H1 (cell line): Measurements from ENCODE around the gene MYH7B. TPM values are rescaled to one million over a fixed set of nuclear protein-coding genes. Genes with fewer than 3 reads are reported as not detected.

Source experiments
- CTCF ChIA-PET: fragments of 300-600 bp; sonication (Branson Sonifier 250); formaldehyde crosslinking; loops from one replicate; lab custom pipeline; 2021; ENCODE audit not compliant: partially characterized antibody; lab: Charles Lee
- POLR2A ChIA-PET: fragments of 300-600 bp; sonication (Branson Sonifier 250); formaldehyde crosslinking; loops from one replicate; lab custom pipeline; 2021; ENCODE audit warnings: inconsistent platforms; ENCODE audit not compliant: partially characterized antibody; lab: Charles Lee
- DNase-seq, 2 experiments: peaks; one replicate each; pipeline versions ENCODE4 v3.0.0 to v3.0.0-alpha.2; 2010 to 2022; ENCODE audit warnings: low spot score in 2 of 2, low read depth in 1 of 2, mixed read lengths in 1 of 2
- FAIRE-seq: peaks from 2 replicates; lab custom pipeline; 2011; peaks lifted over from hg19 to GRCh38; lab: Jason Lieb, UNC
- H2AFZ ChIP-seq: 2 replicates; pipeline ENCODE4 v1.8.1; 2012; ENCODE audit warnings: low read length, inconsistent platforms
- H2AK5ac ChIP-seq: 2 replicates; pipeline ENCODE4 v1.6.1; 2013; ENCODE audit warnings: low read depth, low read length
- H2BK120ac ChIP-seq: replicated peaks from 2 replicates; pipeline ENCODE3; 2013; ENCODE audit warnings: low read depth, low read length, inconsistent platforms
- H2BK12ac ChIP-seq: 2 replicates; pipeline ENCODE4 v1.6.1; 2013; ENCODE audit warnings: low read depth, low read length
- H2BK15ac ChIP-seq: 2 replicates; pipeline ENCODE4 v1.6.1; 2013; ENCODE audit warnings: low read length
- H2BK20ac ChIP-seq: 2 replicates; pipeline ENCODE4 v1.6.1; 2013; ENCODE audit warnings: low read length
- H2BK5ac ChIP-seq: 2 replicates; pipeline ENCODE4 v1.6.1; 2013; ENCODE audit warnings: low read depth, low read length
- H3K14ac ChIP-seq: 2 replicates; pipeline ENCODE4 v1.6.1; 2013; ENCODE audit warnings: inconsistent platforms; ENCODE audit not compliant: insufficient read length
- H3K18ac ChIP-seq: 2 replicates; pipeline ENCODE4 v1.6.1; 2013; ENCODE audit warnings: low read length; ENCODE audit errors: extremely low read depth
- H3K23ac ChIP-seq: 2 replicates; pipeline ENCODE4 v1.6.1; 2013; ENCODE audit warnings: inconsistent platforms; ENCODE audit not compliant: insufficient read length
- H3K23me2 ChIP-seq: 2 replicates; pipeline ENCODE4 v1.6.1; 2013; ENCODE audit warnings: low read depth, low read length
- H3K27ac ChIP-seq: 2 replicates; pipeline ENCODE4 v1.6.1; 2011; ENCODE audit warnings: low read depth, low read length, inconsistent platforms
- H3K27me3 ChIP-seq, 4 experiments: replicated peaks in 1 of 4; 1 replicate in 1 of 4; 2 replicates in 3 of 4; pipeline versions ENCODE4 v1.6.1 to v1.8.1; 2011 to 2013; ENCODE audit warnings: low read length in 3 of 4, mild to moderate bottlenecking in 3 of 4, inconsistent platforms in 2 of 4, mixed read lengths in 2 of 4, moderate library complexity in 1 of 4; ENCODE audit not compliant: control insufficient read depth in 3 of 4, insufficient read depth in 3 of 4; ENCODE audit errors: extremely low read depth in 1 of 4
- H3K36me3 ChIP-seq, 4 experiments: 2 replicates each; pipeline versions ENCODE4 v1.6.1 to v1.8.1; 2011 to 2013; ENCODE audit warnings: mild to moderate bottlenecking in 4 of 4, low read length in 3 of 4, moderate library complexity in 2 of 4, control low read depth in 1 of 4, inconsistent platforms in 1 of 4; ENCODE audit not compliant: insufficient read depth in 4 of 4, control insufficient read depth in 2 of 4
- H3K4ac ChIP-seq: replicated peaks from 2 replicates; pipeline ENCODE3; 2013; ENCODE audit warnings: low read length, low read depth, mixed read lengths, inconsistent platforms; ENCODE audit not compliant: insufficient read length
- H3K4me1 ChIP-seq, 4 experiments: replicated peaks in 1 of 4; 1 replicate in 1 of 4; 2 replicates in 3 of 4; pipeline versions ENCODE4 v1.6.1 to v1.8.1; 2011 to 2013; ENCODE audit warnings: low read length in 3 of 4, inconsistent platforms in 2 of 4, mixed read lengths in 1 of 4; ENCODE audit not compliant: insufficient read depth in 4 of 4, control insufficient read depth in 3 of 4
- H3K4me2 ChIP-seq, 2 experiments: 2 replicates each; pipeline versions ENCODE4 v1.6.1 to v1.8.1; 2011 to 2013; ENCODE audit warnings: low read depth in 2 of 2, low read length in 2 of 2, control low read depth in 1 of 2, inconsistent platforms in 1 of 2, mild to moderate bottlenecking in 1 of 2; ENCODE audit not compliant: insufficient read depth in 1 of 2
- H3K4me3 ChIP-seq, 4 experiments: fragments of 200-600, 300-600 bp in 1 of 4; sonication (generic), shearing (Covaris generic), sonication (Bioruptor Twin) in 1 of 4; 2 replicates each; pipeline versions ENCODE4 v1.5.1 to v1.8.1; 2011 to 2016; ENCODE audit warnings: low read length in 4 of 4, low read depth in 3 of 4, control low read depth in 2 of 4, inconsistent platforms in 2 of 4, mild to moderate bottlenecking in 2 of 4, mixed read lengths in 1 of 4, moderate library complexity in 1 of 4; ENCODE audit not compliant: insufficient read depth in 2 of 4; ENCODE audit errors: extremely low read depth in 1 of 4
- H3K56ac ChIP-seq: replicated peaks from 2 replicates; pipeline ENCODE3; 2013; ENCODE audit warnings: low read depth, mild to moderate bottlenecking, mixed read lengths, low read length, inconsistent platforms; ENCODE audit not compliant: insufficient read length
- H3K79me1 ChIP-seq: 2 replicates; pipeline ENCODE4 v1.6.1; 2013; ENCODE audit warnings: low read depth, low read length, control low read depth
- H3K79me2 ChIP-seq, 2 experiments: 2 replicates each; pipeline versions ENCODE4 v1.6.1 to v1.8.1; 2012 to 2013; ENCODE audit warnings: low read length in 2 of 2, mild to moderate bottlenecking in 2 of 2, inconsistent platforms in 1 of 2; ENCODE audit not compliant: insufficient read depth in 2 of 2, control insufficient read depth in 1 of 2
- H3K9ac ChIP-seq, 4 experiments: replicated peaks in 1 of 4; 1 replicate in 1 of 4; 2 replicates in 3 of 4; pipeline versions ENCODE4 v1.6.1 to v1.8.1; 2011 to 2013; ENCODE audit warnings: low read depth in 3 of 4, low read length in 3 of 4, control low read depth in 2 of 4, mild to moderate bottlenecking in 2 of 4, moderate library complexity in 2 of 4, inconsistent platforms in 1 of 4; ENCODE audit errors: extremely low read depth in 1 of 4
- H3K9me3 ChIP-seq, 2 experiments: 2 replicates each; pipeline versions ENCODE4 v1.6.1 to v1.8.1; 2012 to 2013; ENCODE audit warnings: mild to moderate bottlenecking in 2 of 2, moderate library complexity in 2 of 2, control low read depth in 1 of 2, inconsistent platforms in 1 of 2, low read depth in 1 of 2, low read length in 1 of 2, mixed read lengths in 1 of 2; ENCODE audit not compliant: insufficient read depth in 2 of 2
- H4K20me1 ChIP-seq, 2 experiments: replicated peaks in 1 of 2; 2 replicates each; pipeline versions ENCODE3 to v1.8.1; 2011 to 2013; ENCODE audit warnings: inconsistent platforms in 2 of 2, low read length in 2 of 2, mild to moderate bottlenecking in 1 of 2; ENCODE audit not compliant: insufficient read depth in 2 of 2, control insufficient read depth in 1 of 2
- H4K5ac ChIP-seq: 2 replicates; pipeline ENCODE4 v1.6.1; 2013; ENCODE audit warnings: low read length, low read depth, mixed read lengths, inconsistent platforms; ENCODE audit not compliant: insufficient read length
- H4K8ac ChIP-seq: 2 replicates; pipeline ENCODE4 v1.8.0; 2013; ENCODE audit warnings: mild to moderate bottlenecking, moderate library complexity, low read length, inconsistent platforms; ENCODE audit not compliant: insufficient read depth; ENCODE audit errors: extremely low read depth
- H4K91ac ChIP-seq: replicated peaks from 2 replicates; pipeline ENCODE3; 2013; ENCODE audit warnings: low read length, mixed read lengths, inconsistent platforms; ENCODE audit not compliant: insufficient read length
- BCL11A ChIP-seq, 2 experiments: IDR thresholded peaks; one replicate each; pipeline ENCODE4 v1.6.1; 2011; ENCODE audit warnings: low read depth in 2 of 2, low read length in 2 of 2, mild to moderate bottlenecking in 2 of 2
- EGR1 ChIP-seq: IDR thresholded peaks from 2 replicates; pipeline ENCODE4 v1.6.1; 2011; ENCODE audit warnings: low read depth, low read length, borderline replicate concordance
- JUN ChIP-seq: IDR thresholded peaks from 2 replicates; pipeline ENCODE4 v1.6.1; 2011; ENCODE audit warnings: low read depth, mild to moderate bottlenecking, improper control_type of control experiment, low read length
- KDM4A ChIP-seq: IDR thresholded peaks from one replicate; pipeline ENCODE4 v1.7.1; 2012; ENCODE audit warnings: low read depth, mild to moderate bottlenecking, moderate library complexity, low read length, inconsistent platforms; ENCODE audit not compliant: severe bottlenecking
- KDM5A ChIP-seq: fragments of 200-600 bp; IDR thresholded peaks from 2 replicates; pipeline ENCODE4 v1.7.1; 2012; ENCODE audit warnings: mild to moderate bottlenecking, low read length, inconsistent platforms, mixed read lengths
- MAX ChIP-seq: IDR thresholded peaks from 2 replicates; pipeline ENCODE4 v1.6.1; 2012; ENCODE audit warnings: inconsistent platforms
- NANOG ChIP-seq: IDR thresholded peaks from 2 replicates; pipeline ENCODE4 v1.6.1; 2011; ENCODE audit warnings: low read length, low read depth, mild to moderate bottlenecking, inconsistent platforms; ENCODE audit not compliant: insufficient read depth, poor library complexity, severe bottlenecking
- POLR2A ChIP-seq, 2 experiments: IDR thresholded peaks; 1 replicate in 1 of 2; 2 replicates in 1 of 2; pipeline ENCODE4 v1.6.1; 2011; ENCODE audit warnings: low read depth in 2 of 2, low read length in 2 of 2, mild to moderate bottlenecking in 2 of 2; ENCODE audit errors: control extremely low read depth in 1 of 2
- SAP30 ChIP-seq: fragments of 300-600 bp; sonication (generic); IDR thresholded peaks from 2 replicates; pipeline ENCODE4 v1.7.1; 2012; ENCODE audit warnings: low read length, moderate library complexity, mild to moderate bottlenecking, inconsistent platforms; ENCODE audit not compliant: insufficient read depth, insufficient replicate concordance
- SIX5 ChIP-seq: IDR thresholded peaks from 2 replicates; pipeline ENCODE4 v1.6.1; 2011; ENCODE audit warnings: mild to moderate bottlenecking, low read depth, low read length
- SRF ChIP-seq: IDR thresholded peaks from 2 replicates; pipeline ENCODE4 v1.6.1; 2011; ENCODE audit warnings: mild to moderate bottlenecking, low read depth, low read length, moderate library complexity
- SUZ12 ChIP-seq: fragments of 200-600 bp; sonication (generic); IDR thresholded peaks from 2 replicates; pipeline ENCODE4 v1.6.1; 2012; ENCODE audit warnings: mild to moderate bottlenecking, inconsistent platforms, low read length, moderate library complexity, mixed read lengths
- TEAD4 ChIP-seq: IDR thresholded peaks from 2 replicates; pipeline ENCODE4 v1.6.1; 2012; ENCODE audit warnings: low read depth, low read length, inconsistent platforms, mixed read lengths
- WGBS, 2 experiments: shearing (Covaris generic) in 1 of 2; methylation state at CpG; one replicate each; pipeline versions ENCODE4 v1.1.6 to v1.1.7; 2013 to 2015; ENCODE audit warnings: low lambda C conversion rate in 2 of 2, mixed read lengths in 2 of 2, inconsistent platforms in 1 of 2, low coverage in 1 of 2, missing lambda C conversion rate in 1 of 2; ENCODE audit not compliant: insufficient replicate concordance in 2 of 2, insufficient coverage in 1 of 2, insufficient read length in 1 of 2; ENCODE audit errors: extremely low coverage in 1 of 2, missing lambda C conversion rate in 1 of 2; 5-methylcytosine and 5-hydroxymethylcytosine counted together
- polyA plus RNA-seq, 7 experiments: library from polyadenylated mRNA; depleted of rRNA in 3 of 7; stranded (reverse) in 5 of 7; unstranded in 2 of 7; fragments of >200 nt in 5 of 7; fragments of 200-250 nt in 2 of 7; gene quantifications; 1 replicate in 5 of 7; 2 replicates in 1 of 7; 4 replicates in 1 of 7; pipeline versions ENCODE4 v1.2.1 to v1.2.3, GENCODE V29; 2011 to 2013; ENCODE audit warnings: missing spikeins in 2 of 7, mixed read lengths in 2 of 7
- total RNA-seq: library from RNA; stranded (reverse); fragmentation: NEBNext Ultra II Directional; extraction: Animal tissue kit (Norgen Biotek cat#: 25700); gene quantifications from 2 replicates; pipeline ENCODE4 v1.2.1, GENCODE V29; 2021

The MYH7B gene
- total and polyA plus RNA-seq, 2 of the 8 experiments (the other 6 are each of a cell fraction or from before 2014, with no cell fraction given): 0.15 to 0.30 TPM

- H3K56ac ChIP-seq: no peak overlapping the region
- no peak overlapping the region for H3K27ac ChIP-seq
- no peak overlapping the region for H4K91ac ChIP-seq
- no peak overlapping the region for H3K14ac ChIP-seq
- H3K27me3 ChIP-seq: no peaks in the 10 kb centered on the region
- no peak overlapping the region for H2BK15ac ChIP-seq
- no peaks in the 10 kb centered on the region for H3K23me2 ChIP-seq
- no peaks in the 10 kb centered on the region for H3K79me2 ChIP-seq
- H2BK5ac ChIP-seq: no peak overlapping the region
- ChIA-PET CTCF (interaction anchor here (0.6 to 1.3 kb wide), 3 partner anchors 23 to 65 kb away, joined by 3 to 4 read pairs (median 3); no protein-coding TSS in a partner anchor), POLR2A (no interaction called here)
- no peaks in the 10 kb centered on the region for H3K4me1 ChIP-seq
- DNase-seq: no peak
- no peaks in the 10 kb centered on the region for H3K9me3 ChIP-seq
- no peaks in the 10 kb centered on the region for H3K79me1 ChIP-seq
- no peak for FAIRE-seq
- no peak overlapping the region for H2AFZ ChIP-seq
- no peak overlapping the region for H3K4me3 ChIP-seq
- no peak overlapping the region for H2BK12ac ChIP-seq
- H3K18ac ChIP-seq: no peak overlapping the region
- no peak overlapping the region for H2BK120ac ChIP-seq
- H3K36me3 ChIP-seq: peaks cover 2 to 15% (median 4%) of the 10 kb centered on the region in 4 experiments; a peak in 5 of 8 replicates
- H2AK5ac ChIP-seq: no peak overlapping the region
- no peak overlapping the region for H4K5ac ChIP-seq
- no peak overlapping the region for H4K8ac ChIP-seq
- H3K9ac ChIP-seq: no peak overlapping the region
- 92% methylated on average over 13 of the region's 14 CpGs; no CpG with 5 or more reads in 1 of the 2 experiments for WGBS, 2 experiments
- H3K4me2 ChIP-seq: no peak overlapping the region
- H2BK20ac ChIP-seq: no peak overlapping the region
- H3K23ac ChIP-seq: no peak overlapping the region
- H3K4ac ChIP-seq: no peak overlapping the region
- H4K20me1 ChIP-seq: no peaks in the 10 kb centered on the region
- TF ChIP-seq SAP30 (no peak), BCL11A (IDR thresholded peaks at IDR 0.05; ENCODE audit: low read depth in 2 of 2, low read length in 2 of 2) (no peak), TEAD4 (no peak), MAX (no peak), SRF (no peak), EGR1 (no peak), KDM4A (no peak), JUN (no peak), KDM5A (no peak), POLR2A (IDR thresholded peaks at IDR 0.05; ENCODE audit: control extremely low read depth in 1 of 2, low read depth in 2 of 2, low read length in 2 of 2) (no peak), SUZ12 (no peak), NANOG (no peak), SIX5 (no peak)
These were observed 17.1 kb upstream of the MYH7B start for GRCh38 chr20:34938466-34939163.
